Keratinocyte (primary cell): ENCODE data around the gene SIVA1. TPM values are rescaled to one million over a fixed set of nuclear protein-coding genes. Genes with fewer than 3 reads are reported as not detected.

Experiments
- DNase-seq: peaks from one replicate; pipeline ENCODE4 v3.0.0-alpha.2; 2011; ENCODE audit warnings: low read depth, missing footprints, low spot score
- FAIRE-seq: peaks from 2 replicates; lab custom pipeline; 2011; peaks lifted over from hg19 to GRCh38; lab: Jason Lieb, UNC
- H2AFZ ChIP-seq: 2 replicates; pipeline ENCODE4 v1.6.0; 2012; ENCODE audit warnings: low read length, control low read depth, inconsistent platforms; ENCODE audit not compliant: control insufficient read depth
- H3K27ac ChIP-seq: 2 replicates; pipeline ENCODE4 v1.5.1; 2011; ENCODE audit warnings: low read length; ENCODE audit not compliant: control insufficient read depth, insufficient read depth
- H3K27me3 ChIP-seq: 3 replicates; pipeline ENCODE4 v1.6.0; 2011; ENCODE audit warnings: low read length; ENCODE audit not compliant: control insufficient read depth, insufficient read depth; ENCODE audit errors: extremely low read depth
- H3K36me3 ChIP-seq, 2 experiments: 2 replicates in 1 of 2; 3 replicates in 1 of 2; pipeline ENCODE4 v1.5.1; 2011; ENCODE audit warnings: low read length in 2 of 2, mild to moderate bottlenecking in 1 of 2; ENCODE audit not compliant: control insufficient read depth in 2 of 2, insufficient read depth in 2 of 2; ENCODE audit errors: extremely low read depth in 1 of 2
- H3K4me1 ChIP-seq: 3 replicates; pipeline ENCODE4 v1.5.1; 2011; ENCODE audit warnings: low read length; ENCODE audit not compliant: control insufficient read depth, insufficient read depth; ENCODE audit errors: extremely low read depth
- H3K4me2 ChIP-seq: 3 replicates; pipeline ENCODE4 v1.6.0; 2011; ENCODE audit warnings: low read depth, low read length; ENCODE audit not compliant: control insufficient read depth, insufficient read depth; ENCODE audit errors: extremely low read depth
- H3K4me3 ChIP-seq, 3 experiments: fragments of 200-600 bp in 1 of 3; sonication (generic) in 1 of 3; 2 replicates in 2 of 3; 3 replicates in 1 of 3; pipeline ENCODE4 v1.5.1; 2011 to 2016; ENCODE audit warnings: low read length in 3 of 3, mild to moderate bottlenecking in 3 of 3, control low read depth in 2 of 3, inconsistent platforms in 1 of 3, low read depth in 1 of 3, mixed read lengths in 1 of 3, mixed run types in 1 of 3, moderate library complexity in 1 of 3; ENCODE audit not compliant: control insufficient read depth in 2 of 3, insufficient read depth in 2 of 3; ENCODE audit errors: extremely low read depth in 1 of 3
- H3K79me2 ChIP-seq: 2 replicates; pipeline ENCODE4 v1.6.0; 2012; ENCODE audit warnings: low read length; ENCODE audit not compliant: control insufficient read depth, insufficient read depth
- H3K9ac ChIP-seq: 3 replicates; pipeline ENCODE4 v1.6.0; 2011; ENCODE audit warnings: low read length; ENCODE audit not compliant: control insufficient read depth, insufficient read depth; ENCODE audit errors: extremely low read depth
- H3K9me1 ChIP-seq: 3 replicates; pipeline ENCODE4 v1.6.0; 2011; ENCODE audit warnings: low read length; ENCODE audit not compliant: control insufficient read depth, insufficient read depth; ENCODE audit errors: extremely low read depth
- H3K9me3 ChIP-seq: 2 replicates; pipeline ENCODE4 v1.5.1; 2012; ENCODE audit warnings: low read depth, low read length; ENCODE audit not compliant: control insufficient read depth
- H4K20me1 ChIP-seq: 3 replicates; pipeline ENCODE4 v1.6.0; 2011; ENCODE audit warnings: low read length; ENCODE audit not compliant: control insufficient read depth, insufficient read depth; ENCODE audit errors: extremely low read depth
- EZH2 ChIP-seq: IDR thresholded peaks from one replicate; pipeline ENCODE4 v1.6.1; 2012; ENCODE audit warnings: inconsistent platforms, mild to moderate bottlenecking, low read length, moderate library complexity
- dilution Hi-C: fragments of 300-500 bp; cut with MboI; formaldehyde crosslinking; loops from one replicate; pipeline ENCODE4 v1.7.0; 2020; ENCODE audit warnings: low sequenced_read_pairs; ENCODE audit not compliant: extremely low pct_ligation_motif_present
- polyA plus RNA-seq, 5 experiments: library from polyadenylated mRNA; depleted of rRNA in 3 of 5; stranded (reverse) in 3 of 5; stranded (forward) in 1 of 5; unstranded in 1 of 5; fragments of >200 nt; gene quantifications; 1 replicate in 1 of 5; 2 replicates in 3 of 5; 3 replicates in 1 of 5; pipeline versions ENCODE4 v1.2.1 to v1.2.3, GENCODE V29; 2011 to 2012; ENCODE audit warnings: missing spikeins in 2 of 5, low read depth in 1 of 5, low replicate concordance in 1 of 5
- TF ChIP-seq, protein P1 (sequence below), 3 experiments: IDR thresholded peaks in 1 of 3; conservative IDR thresholded peaks in 1 of 3; optimal IDR thresholded peaks in 1 of 3; 2 replicates in 2 of 3; 3 replicates in 1 of 3; pipeline versions ENCODE3 to v1.5.1; 2011; ENCODE audit warnings: low read length in 3 of 3, mild to moderate bottlenecking in 3 of 3, moderate library complexity in 2 of 3, control low read depth in 1 of 3, inconsistent platforms in 1 of 3; ENCODE audit not compliant: insufficient read depth in 2 of 3; ENCODE audit errors: extremely low read depth in 1 of 3

The SIVA1 gene
- polyA plus RNA-seq, 1 donor (not counting 4 experiments of a cell fraction or from before 2014, with no cell fraction given) = 35.3 TPM

GRCh38 chr14:104734991-104735779 is 17.8 kb upstream of the SIVA1 start:
- no peak overlapping the region for H3K4me2 ChIP-seq
- no peaks in the 10 kb centered on the region for H3K9me1 ChIP-seq
- H3K4me1 ChIP-seq = peaks cover 20% of the 10 kb centered on the region
- dilution Hi-C loops = no loop called here
- H3K27me3 ChIP-seq = no peaks in the 10 kb centered on the region
- H2AFZ ChIP-seq = no peak overlapping the region
- no peaks in the 10 kb centered on the region for H3K36me3 ChIP-seq
- TF ChIP-seq, protein P1, sequence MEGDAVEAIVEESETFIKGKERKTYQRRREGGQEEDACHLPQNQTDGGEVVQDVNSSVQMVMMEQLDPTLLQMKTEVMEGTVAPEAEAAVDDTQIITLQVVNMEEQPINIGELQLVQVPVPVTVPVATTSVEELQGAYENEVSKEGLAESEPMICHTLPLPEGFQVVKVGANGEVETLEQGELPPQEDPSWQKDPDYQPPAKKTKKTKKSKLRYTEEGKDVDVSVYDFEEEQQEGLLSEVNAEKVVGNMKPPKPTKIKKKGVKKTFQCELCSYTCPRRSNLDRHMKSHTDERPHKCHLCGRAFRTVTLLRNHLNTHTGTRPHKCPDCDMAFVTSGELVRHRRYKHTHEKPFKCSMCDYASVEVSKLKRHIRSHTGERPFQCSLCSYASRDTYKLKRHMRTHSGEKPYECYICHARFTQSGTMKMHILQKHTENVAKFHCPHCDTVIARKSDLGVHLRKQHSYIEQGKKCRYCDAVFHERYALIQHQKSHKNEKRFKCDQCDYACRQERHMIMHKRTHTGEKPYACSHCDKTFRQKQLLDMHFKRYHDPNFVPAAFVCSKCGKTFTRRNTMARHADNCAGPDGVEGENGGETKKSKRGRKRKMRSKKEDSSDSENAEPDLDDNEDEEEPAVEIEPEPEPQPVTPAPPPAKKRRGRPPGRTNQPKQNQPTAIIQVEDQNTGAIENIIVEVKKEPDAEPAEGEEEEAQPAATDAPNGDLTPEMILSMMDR (optimal IDR thresholded peaks at IDR 0.05 in 1 of 3, IDR thresholded peaks at IDR 0.05 in 1 of 3, conservative IDR thresholded peaks at IDR 0.05 in 1 of 3; ENCODE audit: extremely low read depth in 1 of 3, insufficient read depth in 2 of 3, low read length in 3 of 3) = no peak
- no peak for TF ChIP-seq EZH2
- H3K27ac ChIP-seq = no peak overlapping the region
- H3K9ac ChIP-seq = no peak overlapping the region
- DNase-seq (no peak), FAIRE-seq (no peak)
- no peaks in the 10 kb centered on the region for H3K79me2 ChIP-seq
- no peaks in the 10 kb centered on the region for H4K20me1 ChIP-seq
- H3K9me3 ChIP-seq = no peaks in the 10 kb centered on the region
- no peak overlapping the region for H3K4me3 ChIP-seq

GRCh38 chr14:104735830-104736642 is 16.9 kb upstream of the SIVA1 start:
- DNase-seq (no peak), FAIRE-seq (no peak)
- no peak for TF ChIP-seq EZH2
- TF ChIP-seq, protein P1 (optimal IDR thresholded peaks at IDR 0.05 in 1 of 3, IDR thresholded peaks at IDR 0.05 in 1 of 3, conservative IDR thresholded peaks at IDR 0.05 in 1 of 3; ENCODE audit: extremely low read depth in 1 of 3, insufficient read depth in 2 of 3, low read length in 3 of 3) = no peak
- Histone ChIP-seq H3K9me1 (no peaks in the 10 kb centered on the region), H3K4me3 (no peak overlapping the region), H2AFZ (no peak overlapping the region), H3K36me3 (no peaks in the 10 kb centered on the region), H3K79me2 (no peaks in the 10 kb centered on the region), H3K27me3 (no peaks in the 10 kb centered on the region), H3K4me2 (no peak overlapping the region), H3K27ac (no peak overlapping the region), H4K20me1 (no peaks in the 10 kb centered on the region), H3K4me1 (peaks cover 20% of the 10 kb centered on the region), H3K9ac (no peak overlapping the region), H3K9me3 (no peaks in the 10 kb centered on the region)
- dilution Hi-C loops = no loop called here
